K562 (cell line): ENCODE data around the gene RWDD1. TPM values are rescaled to one million over a fixed set of nuclear protein-coding genes. Genes with fewer than 3 reads are reported as not detected.
A peak's percentile ranks its signal among the peaks of the same experiment; 100 is the strongest.

Experiments
- CBX3 ChIP-seq, 2 experiments: IDR thresholded peaks; 1 replicate in 1 of 2; 2 replicates in 1 of 2; pipeline ENCODE4 v1.6.1; 2012; ENCODE audit warnings: inconsistent platforms in 2 of 2, low read length in 2 of 2, borderline replicate concordance in 1 of 2, control low read depth in 1 of 2
- CHD4 ChIP-seq: fragments of 200-600 bp; sonication (generic); IDR thresholded peaks from 3 replicates; pipeline ENCODE4 v1.6.1; 2012; ENCODE audit warnings: low read depth, mild to moderate bottlenecking, mixed read lengths, low read length, inconsistent platforms; ENCODE audit not compliant: insufficient read depth, insufficient replicate concordance, poor library complexity, severe bottlenecking
- CREM ChIP-seq: IDR thresholded peaks from 2 replicates; pipeline ENCODE4 v1.6.1; 2014; ENCODE audit warnings: antibody characterized with exemption, low read depth
- FOXA3 ChIP-seq, 2 experiments: fragments of 450-650 bp in 1 of 2; sonication (generic) in 1 of 2; formaldehyde crosslinking; IDR thresholded peaks in 1 of 2; conservative IDR thresholded peaks in 1 of 2; 2 replicates each; pipeline versions ENCODE4 v1.4.0 to v1.8.0; 2020 to 2022; ENCODE audit warnings: mild to moderate bottlenecking in 2 of 2, missing genetic modification reagents in 1 of 2
- RBBP5 ChIP-seq: fragments of 200-600 bp; sonication (generic); IDR thresholded peaks from 2 replicates; pipeline ENCODE4 v1.6.1; 2012; ENCODE audit warnings: borderline replicate concordance, mild to moderate bottlenecking, low read length, control low read depth, inconsistent platforms; ENCODE audit not compliant: insufficient read depth, poor library complexity, severe bottlenecking
- SETDB1 ChIP-seq: IDR thresholded peaks from one replicate; pipeline ENCODE4 v1.6.1; 2012; ENCODE audit warnings: low read length, control low read depth, inconsistent platforms
- TBL1XR1 ChIP-seq, 2 experiments: IDR thresholded peaks; 2 replicates each; pipeline ENCODE4 v1.6.1; 2012; ENCODE audit warnings: improper control_type of control experiment in 2 of 2, low read length in 2 of 2, mild to moderate bottlenecking in 1 of 2
- ZNF212 ChIP-seq: fragments of 450-650 bp; formaldehyde crosslinking; IDR thresholded peaks from 2 replicates; pipeline ENCODE4 v1.4.0; 2020; ENCODE audit warnings: mild to moderate bottlenecking
- polyA plus RNA-seq, 8 experiments: library from polyadenylated mRNA; depleted of rRNA in 4 of 8; stranded (reverse) in 5 of 8; unstranded in 3 of 8; fragments of >200 nt; fragmentation: Nextera tagmentation in 2 of 8; fragmentation: Illumina TruSeq in 1 of 8; extraction: Ambion mirVana in 2 of 8; extraction: Trizol in 1 of 8; gene quantifications; 2 replicates each; pipeline versions ENCODE4 v1.2.1 to v1.2.3, GENCODE V29; 2011 to 2014; ENCODE audit warnings: inconsistent platforms in 1 of 8, missing spikeins in 1 of 8
- total RNA-seq, 7 experiments: library from RNA; depleted of rRNA in 6 of 7; stranded (reverse); fragments of >200 nt in 6 of 7; fragmentation: Illumina TruSeq in 2 of 7; extraction: Trizol in 2 of 7; gene quantifications; 2 replicates each; pipeline versions ENCODE4 v1.2.1 to v1.2.3, GENCODE V29; 2011 to 2021; ENCODE audit warnings: low replicate concordance in 1 of 7
- TF ChIP-seq, protein P1 (sequence below), 2 experiments: fragments of 450-650 bp; IDR thresholded peaks; 2 replicates each; pipeline ENCODE4 v1.6.1; 2016; ENCODE audit warnings: mild to moderate bottlenecking in 2 of 2, borderline replicate concordance in 1 of 2, low read depth in 1 of 2, moderate library complexity in 1 of 2
- TF ChIP-seq, protein P2 (sequence below): fragments of 250-450 bp; sonication (Bioruptor Pico); IDR thresholded peaks from 2 replicates; pipeline ENCODE4 v1.9.0; 2021; ENCODE audit warnings: mild to moderate bottlenecking
- TF ChIP-seq, protein P3 (sequence below): sonication (generic); formaldehyde crosslinking; IDR thresholded peaks from 2 replicates; pipeline ENCODE4 v1.8.1; 2023; ENCODE audit warnings: mild to moderate bottlenecking, missing genetic modification reagents
- TF ChIP-seq, protein P4 (sequence below): fragments of 250-450 bp; sonication (Bioruptor Pico); IDR thresholded peaks from 2 replicates; pipeline ENCODE4 v1.4.0; 2020; ENCODE audit warnings: borderline replicate concordance

RWDD1 gene
- total and polyA plus RNA-seq, 9 of the 15 experiments (the other 6 are each of a cell fraction or from before 2014, with no cell fraction given) = 31.9 to 89.8 (median 48.7) TPM

DNA sequence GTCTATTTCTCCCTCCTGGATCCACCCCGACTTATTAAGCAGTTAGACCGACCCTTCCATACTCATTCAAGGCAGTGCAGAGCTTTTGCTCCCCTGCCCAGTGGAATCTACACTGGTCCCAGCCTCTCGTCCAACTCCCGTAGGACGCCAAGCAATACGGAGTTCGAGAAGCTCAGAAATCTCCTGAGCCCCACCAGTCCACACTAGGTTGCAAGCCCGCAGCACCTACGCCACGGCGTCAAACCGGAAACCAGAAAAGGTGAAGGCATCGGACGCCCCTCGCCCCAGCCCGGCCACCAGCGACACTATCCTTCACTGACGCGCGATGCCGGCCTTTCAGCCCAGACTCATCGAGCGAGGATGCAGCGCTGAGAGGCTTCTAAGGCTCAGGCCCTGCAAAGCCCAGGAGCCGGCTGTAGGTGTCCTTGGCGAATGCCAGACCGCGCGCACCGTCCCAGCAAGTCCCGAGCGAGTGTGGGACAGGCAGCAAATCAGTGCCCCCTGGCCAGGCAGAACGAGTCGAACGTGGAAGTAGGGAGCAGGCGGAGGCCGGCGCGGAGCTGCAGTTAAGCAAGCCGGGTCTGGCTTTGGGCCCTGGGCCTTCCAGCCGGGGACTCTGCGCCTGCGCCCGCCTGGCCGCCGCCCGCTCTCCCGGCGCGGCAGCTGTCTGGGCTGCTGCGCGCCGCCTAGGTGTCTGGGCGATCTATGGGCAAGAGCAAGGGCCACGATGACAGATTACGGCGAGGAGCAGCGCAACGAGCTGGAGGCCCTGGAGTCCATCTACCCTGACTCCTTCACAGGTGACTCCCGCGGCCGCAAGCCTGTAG lies at the start of gene RWDD1 (continued):
- TF ChIP-seq, protein P1, sequence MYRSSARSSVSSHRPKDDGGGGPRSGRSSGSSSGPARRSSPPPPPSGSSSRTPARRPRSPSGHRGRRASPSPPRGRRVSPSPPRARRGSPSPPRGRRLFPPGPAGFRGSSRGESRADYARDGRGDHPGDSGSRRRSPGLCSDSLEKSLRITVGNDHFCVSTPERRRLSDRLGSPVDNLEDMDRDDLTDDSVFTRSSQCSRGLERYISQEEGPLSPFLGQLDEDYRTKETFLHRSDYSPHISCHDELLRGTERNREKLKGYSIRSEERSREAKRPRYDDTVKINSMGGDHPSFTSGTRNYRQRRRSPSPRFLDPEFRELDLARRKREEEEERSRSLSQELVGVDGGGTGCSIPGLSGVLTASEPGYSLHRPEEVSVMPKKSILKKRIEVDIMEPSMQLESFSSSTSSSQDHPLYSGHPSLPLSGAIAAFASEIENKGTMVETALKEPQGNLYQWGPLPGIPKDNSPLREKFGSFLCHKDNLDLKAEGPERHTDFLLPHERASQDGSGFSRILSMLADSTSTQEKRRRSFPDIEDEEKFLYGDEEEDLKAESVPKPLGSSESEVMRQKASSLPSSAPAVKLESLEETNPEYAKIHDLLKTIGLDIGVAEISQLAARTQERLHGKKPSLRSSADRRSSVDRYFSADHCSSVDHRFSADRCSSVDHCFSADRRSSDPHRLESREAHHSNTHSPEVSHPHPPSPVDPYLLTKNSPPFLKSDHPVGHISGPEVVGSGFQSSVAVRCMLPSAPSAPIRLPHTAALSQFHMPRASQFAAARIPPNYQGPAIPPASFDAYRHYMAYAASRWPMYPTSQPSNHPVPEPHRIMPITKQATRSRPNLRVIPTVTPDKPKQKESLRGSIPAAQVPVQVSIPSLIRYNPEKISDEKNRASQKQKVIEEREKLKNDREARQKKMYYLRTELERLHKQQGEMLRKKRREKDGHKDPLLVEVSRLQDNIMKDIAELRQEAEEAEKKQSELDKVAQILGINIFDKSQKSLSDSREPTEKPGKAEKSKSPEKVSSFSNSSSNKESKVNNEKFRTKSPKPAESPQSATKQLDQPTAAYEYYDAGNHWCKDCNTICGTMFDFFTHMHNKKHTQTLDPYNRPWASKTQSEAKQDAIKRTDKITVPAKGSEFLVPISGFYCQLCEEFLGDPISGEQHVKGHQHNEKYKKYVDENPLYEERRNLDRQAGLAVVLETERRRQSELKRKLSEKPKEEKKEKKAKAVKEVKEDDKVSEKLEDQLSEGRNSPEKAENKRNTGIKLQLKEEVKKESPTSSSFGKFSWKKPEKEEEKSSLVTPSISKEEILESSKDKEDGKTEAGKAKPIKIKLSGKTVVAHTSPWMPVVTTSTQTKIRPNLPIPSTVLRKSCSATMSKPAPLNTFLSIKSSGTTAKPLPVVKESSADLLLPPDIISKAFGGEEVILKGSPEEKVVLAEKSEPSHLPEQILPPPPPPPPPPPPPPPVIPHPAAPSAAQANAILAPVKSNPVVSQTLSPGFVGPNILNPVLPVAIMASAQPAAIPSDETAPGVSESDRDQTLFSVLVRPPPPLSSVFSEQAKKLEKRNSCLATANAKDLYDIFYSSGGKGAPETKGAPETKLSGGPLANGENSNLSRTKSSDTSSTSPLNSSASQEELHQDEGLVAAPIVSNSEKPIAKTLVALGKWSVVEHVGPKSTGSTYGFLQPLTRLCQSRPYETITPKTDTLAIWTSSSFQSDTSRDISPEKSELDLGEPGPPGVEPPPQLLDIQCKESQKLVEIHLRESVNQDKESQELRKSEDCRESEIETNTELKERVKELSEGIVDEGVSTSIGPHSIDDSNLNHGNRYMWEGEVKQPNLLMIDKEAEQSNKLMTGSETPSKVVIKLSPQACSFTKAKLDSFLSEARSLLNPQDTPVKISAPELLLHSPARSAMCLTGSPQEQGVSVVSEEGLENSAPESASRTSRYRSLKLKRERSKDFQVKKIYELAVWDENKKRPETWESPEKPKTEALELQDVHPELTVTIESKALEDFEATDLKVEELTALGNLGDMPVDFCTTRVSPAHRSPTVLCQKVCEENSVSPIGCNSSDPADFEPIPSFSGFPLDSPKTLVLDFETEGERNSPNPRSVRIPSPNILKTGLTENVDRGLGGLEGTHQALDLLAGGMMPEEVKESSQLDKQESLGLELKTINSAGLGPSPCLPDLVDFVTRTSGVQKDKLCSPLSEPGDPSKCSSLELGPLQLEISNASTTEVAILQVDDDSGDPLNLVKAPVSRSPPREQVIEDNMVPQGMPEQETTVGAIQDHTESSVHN (IDR thresholded peaks at IDR 0.05; ENCODE audit: borderline replicate concordance in 1 of 2, low read depth in 1 of 2) = 0 out of 4 replicates have a peak, but pooled peaks of 1 of the 2 experiments have one; percentile 35
- TF ChIP-seq, protein P2, sequence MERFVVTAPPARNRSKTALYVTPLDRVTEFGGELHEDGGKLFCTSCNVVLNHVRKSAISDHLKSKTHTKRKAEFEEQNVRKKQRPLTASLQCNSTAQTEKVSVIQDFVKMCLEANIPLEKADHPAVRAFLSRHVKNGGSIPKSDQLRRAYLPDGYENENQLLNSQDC (CRISPR knock-in tag) = no peak
- TF ChIP-seq, protein P3, sequence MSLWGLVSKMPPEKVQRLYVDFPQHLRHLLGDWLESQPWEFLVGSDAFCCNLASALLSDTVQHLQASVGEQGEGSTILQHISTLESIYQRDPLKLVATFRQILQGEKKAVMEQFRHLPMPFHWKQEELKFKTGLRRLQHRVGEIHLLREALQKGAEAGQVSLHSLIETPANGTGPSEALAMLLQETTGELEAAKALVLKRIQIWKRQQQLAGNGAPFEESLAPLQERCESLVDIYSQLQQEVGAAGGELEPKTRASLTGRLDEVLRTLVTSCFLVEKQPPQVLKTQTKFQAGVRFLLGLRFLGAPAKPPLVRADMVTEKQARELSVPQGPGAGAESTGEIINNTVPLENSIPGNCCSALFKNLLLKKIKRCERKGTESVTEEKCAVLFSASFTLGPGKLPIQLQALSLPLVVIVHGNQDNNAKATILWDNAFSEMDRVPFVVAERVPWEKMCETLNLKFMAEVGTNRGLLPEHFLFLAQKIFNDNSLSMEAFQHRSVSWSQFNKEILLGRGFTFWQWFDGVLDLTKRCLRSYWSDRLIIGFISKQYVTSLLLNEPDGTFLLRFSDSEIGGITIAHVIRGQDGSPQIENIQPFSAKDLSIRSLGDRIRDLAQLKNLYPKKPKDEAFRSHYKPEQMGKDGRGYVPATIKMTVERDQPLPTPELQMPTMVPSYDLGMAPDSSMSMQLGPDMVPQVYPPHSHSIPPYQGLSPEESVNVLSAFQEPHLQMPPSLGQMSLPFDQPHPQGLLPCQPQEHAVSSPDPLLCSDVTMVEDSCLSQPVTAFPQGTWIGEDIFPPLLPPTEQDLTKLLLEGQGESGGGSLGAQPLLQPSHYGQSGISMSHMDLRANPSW = no peak
- TF ChIP-seq SETDB1 = no peak
- TF ChIP-seq, protein P4, sequence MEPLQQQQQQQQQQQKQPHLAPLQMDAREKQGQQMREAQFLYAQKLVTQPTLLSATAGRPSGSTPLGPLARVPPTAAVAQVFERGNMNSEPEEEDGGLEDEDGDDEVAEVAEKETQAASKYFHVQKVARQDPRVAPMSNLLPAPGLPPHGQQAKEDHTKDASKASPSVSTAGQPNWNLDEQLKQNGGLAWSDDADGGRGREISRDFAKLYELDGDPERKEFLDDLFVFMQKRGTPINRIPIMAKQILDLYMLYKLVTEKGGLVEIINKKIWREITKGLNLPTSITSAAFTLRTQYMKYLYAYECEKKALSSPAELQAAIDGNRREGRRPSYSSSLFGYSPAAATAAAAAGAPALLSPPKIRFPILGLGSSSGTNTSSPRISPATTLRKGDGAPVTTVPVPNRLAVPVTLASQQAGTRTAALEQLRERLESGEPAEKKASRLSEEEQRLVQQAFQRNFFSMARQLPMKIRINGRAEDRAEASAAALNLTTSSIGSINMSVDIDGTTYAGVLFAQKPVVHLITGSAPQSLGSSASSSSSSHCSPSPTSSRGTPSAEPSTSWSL (CRISPR knock-in tag) = no peak
- no peak for TF ChIP-seq CHD4
- peak in 1 of 2 experiments; percentile 70; a peak in 1 of 3 replicates for TF ChIP-seq CBX3 (IDR thresholded peaks at IDR 0.05; ENCODE audit: borderline replicate concordance in 1 of 2, low read length in 2 of 2)
- peak; percentile 49; a peak in 3 of 4 replicates for TF ChIP-seq TBL1XR1 (IDR thresholded peaks at IDR 0.05; ENCODE audit: low read length in 2 of 2)
- TF ChIP-seq ZNF212 = peak; percentile 25; the same call in 1 of the 2 replicates
- TF ChIP-seq FOXA3 (CRISPR knock-in tag; conservative IDR thresholded peaks at IDR 0.05 in 1 of 2, IDR thresholded peaks at IDR 0.05 in 1 of 2) = no peak
- peak; percentile 87 for TF ChIP-seq CREM
- TF ChIP-seq RBBP5 = peak; percentile 99
